ENCODE measurements around the gene SRSF8. TPM values are rescaled to one million over a fixed set of nuclear protein-coding genes. Genes with fewer than 3 reads are reported as not detected.

Gene SRSF8
- total and polyA plus RNA-seq, 2 donors (not counting 3 experiments of a cell fraction or from before 2014, with no cell fraction given): 21.9 to 31.3 TPM

DNA sequence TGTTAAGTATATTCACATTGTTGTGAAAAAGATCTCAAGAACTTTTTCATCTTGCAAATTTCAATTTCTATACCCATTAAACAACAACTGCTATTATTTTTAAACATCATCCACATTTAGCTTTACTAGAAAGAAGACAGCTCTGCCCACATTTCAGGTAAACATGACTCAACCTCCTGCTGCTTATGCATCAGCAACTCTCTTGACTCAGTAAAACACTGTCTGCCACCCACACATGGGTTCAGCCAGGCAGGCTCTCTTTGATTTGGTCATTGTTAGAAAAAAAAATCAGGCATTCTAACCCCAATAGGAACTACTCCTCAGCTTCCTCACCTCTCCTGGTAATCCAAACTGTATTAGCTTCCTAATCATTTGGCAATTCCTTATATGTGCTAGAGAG, 17.8 kb downstream of the SRSF8 start:
- H3K4me2 ChIP-seq (ENCODE audit: insufficient read depth, low read length): no peak overlapping the region
- no peak overlapping the region for H3K9ac ChIP-seq (replicated peaks; ENCODE audit: extremely low read depth, insufficient read depth, low read length)
- no peaks in the 10 kb centered on the region for H3K27me3 ChIP-seq (ENCODE audit: control insufficient read depth in 2 of 2, insufficient read depth in 2 of 2, low read length in 2 of 2)
- H3K79me2 ChIP-seq (ENCODE audit: control insufficient read depth, insufficient read depth, low read length): no peaks in the 10 kb centered on the region
- DNase-seq (ENCODE audit: low read depth, low spot score): no peak
- H4K20me1 ChIP-seq (replicated peaks; ENCODE audit: control insufficient read depth, extremely low read depth, insufficient read depth, low read length): no peaks in the 10 kb centered on the region
- no peak for FAIRE-seq
- dilution Hi-C loops (cut with MboI; ENCODE audit: extremely low pct_ligation_motif_present, low sequenced_read_pairs): no loop called here
- ChIA-PET POLR2A (no interaction called here), CTCF (interaction anchor here (0.8 to 1.5 kb wide), 5 partner anchors 8 to 34 kb away, joined by 3 to 5 read pairs (median 4); no protein-coding TSS in a partner anchor)
- peaks cover 9% of the 10 kb centered on the region for H3K4me1 ChIP-seq (ENCODE audit: control insufficient read depth, extremely low read depth, insufficient read depth, low read length)
- no peaks in the 10 kb centered on the region for H3K9me1 ChIP-seq (replicated peaks; ENCODE audit: control insufficient read depth, extremely low read depth, insufficient read depth, low read length)
- H3K4me3 ChIP-seq (replicated peaks in 1 of 3; ENCODE audit: insufficient read depth in 1 of 3, low read depth in 1 of 3, low read length in 3 of 3): no peak overlapping the region
- TF ChIP-seq MAX (IDR thresholded peaks at IDR 0.05; ENCODE audit: insufficient read depth, insufficient read length) (no peak), POLR2AphosphoS5 (IDR thresholded peaks at IDR 0.05; ENCODE audit: insufficient read depth, low read depth, low read length) (no peak), GATA2 (IDR thresholded peaks at IDR 0.05; ENCODE audit: insufficient read depth, insufficient read length, low read depth, low read length) (no peak), FOS (IDR thresholded peaks at IDR 0.05; ENCODE audit: borderline replicate concordance, insufficient read depth, low read length) (no peak), POLR2A (IDR thresholded peaks at IDR 0.05; ENCODE audit: low read depth, low read length) (no peak), CTCF (IDR thresholded peaks at IDR 0.05; ENCODE audit: extremely low read depth in 1 of 2, insufficient read depth in 1 of 2, low read depth in 1 of 2, low read length in 2 of 2) (no peak), MYC (IDR thresholded peaks at IDR 0.05; ENCODE audit: low read depth, low read length) (no peak), JUN (IDR thresholded peaks at IDR 0.05; ENCODE audit: borderline replicate concordance, insufficient read depth, insufficient read length, low read depth) (no peak), EZH2 (IDR thresholded peaks at IDR 0.05; ENCODE audit: borderline replicate concordance, low read depth, low read length, severe bottlenecking) (no peak)
- no peak overlapping the region for H3K27ac ChIP-seq (ENCODE audit: insufficient read depth, low read depth, low read length)
- intact Hi-C loops (cut with micrococcal nuclease): no loop called here
- no peaks in the 10 kb centered on the region for H3K9me3 ChIP-seq (replicated peaks; ENCODE audit: control insufficient read depth, insufficient read depth, low read length)
- H3K36me3 ChIP-seq (ENCODE audit: control insufficient read depth in 2 of 2, extremely low read depth in 1 of 2, insufficient read depth in 2 of 2, low read length in 2 of 2): no peaks in the 10 kb centered on the region
- no peak overlapping the region for H2AFZ ChIP-seq (ENCODE audit: low read depth, low read length)
- no TSS peak for BruUV-seq (replicated peaks)
